ENCODE data around the gene ACOXL. TPM values are rescaled to one million over a fixed set of nuclear protein-coding genes. Genes with fewer than 3 reads are reported as not detected.

The ACOXL gene
- total and polyA plus RNA-seq, 9 of the 15 experiments (the other 6 are each of a cell fraction or from before 2014, with no cell fraction given): 0.31 to 0.56 TPM; not detected in 7

DNA sequence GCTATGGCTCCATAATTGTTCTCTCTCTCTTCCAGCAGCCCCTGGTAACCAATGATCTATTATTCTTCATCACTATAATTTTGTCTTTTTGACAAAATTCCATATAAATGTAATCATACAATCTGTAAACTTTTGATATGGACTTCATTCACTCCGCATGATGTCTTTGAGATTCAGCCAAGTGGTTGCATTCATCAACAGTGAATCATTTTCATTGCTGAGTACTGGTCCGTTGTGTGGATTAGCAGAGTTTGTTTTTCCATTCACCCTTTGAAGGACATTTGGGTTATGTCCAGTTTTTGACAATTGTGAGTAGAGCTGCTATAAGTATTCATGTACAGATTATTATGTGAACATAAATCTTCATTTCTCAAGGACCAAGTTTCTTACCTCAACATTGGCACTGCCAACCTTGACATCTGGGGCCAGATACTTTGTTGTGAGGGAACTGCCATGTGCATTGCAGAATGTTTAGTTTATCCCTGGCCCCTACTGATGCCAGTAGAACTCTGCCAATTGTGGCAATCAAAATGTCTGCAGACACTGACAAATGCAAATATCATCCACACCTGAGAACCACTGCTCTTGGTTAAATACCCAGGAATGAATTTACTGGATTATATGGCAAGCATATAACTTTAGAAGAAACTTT lies 340.0 kb downstream of the ACOXL start:
- Histone ChIP-seq H3K79me2 (ENCODE audit: control insufficient read depth, insufficient read depth, low read length) (no peaks in the 10 kb centered on the region), H3K27ac (ENCODE audit: extremely low read depth, low read depth, low read length) (no peak overlapping the region), H3K4me2 (ENCODE audit: insufficient read depth, low read length) (no peak overlapping the region), H3K4me3 (no peak overlapping the region), H3K9ac (ENCODE audit: insufficient read depth in 1 of 2, low read depth in 2 of 2, low read length in 2 of 2) (no peak overlapping the region), H4K20me1 (replicated peaks; ENCODE audit: control insufficient read depth, insufficient read depth, low read length) (no peaks in the 10 kb centered on the region), H3K36me3 (ENCODE audit: control insufficient read depth, insufficient read depth, low read length) (no peaks in the 10 kb centered on the region), H3K9me1 (ENCODE audit: control insufficient read depth, insufficient read depth, low read length) (no peaks in the 10 kb centered on the region), H3K27me3 (ENCODE audit: control insufficient read depth in 2 of 2, insufficient read depth in 2 of 2, low read length in 2 of 2) (peaks cover 4 to 5% of the 10 kb centered on the region in 2 experiments; a peak in 3 of 5 replicates), H3K9me3 (replicated peaks; ENCODE audit: control insufficient read depth, insufficient read depth, low read depth, low read length) (no peaks in the 10 kb centered on the region), H2AFZ (ENCODE audit: low read depth, low read length) (no peak overlapping the region), H3K4me1 (replicated peaks in 1 of 2; ENCODE audit: control insufficient read depth in 2 of 2, insufficient read depth in 2 of 2, low read length in 2 of 2) (no peaks in the 10 kb centered on the region)
- DNase-seq (ENCODE audit: extremely low read depth in 1 of 4, low spot score in 3 of 4) (no peak), ATAC-seq (no peak), FAIRE-seq (no peak)
- TF ChIP-seq RERE (CRISPR knock-in tag; IDR thresholded peaks at IDR 0.05; ENCODE audit: borderline replicate concordance): no peak
- no peak for TF ChIP-seq ZNF24 (IDR thresholded peaks at IDR 0.05)
- TF ChIP-seq POLR3G (IDR thresholded peaks at IDR 0.05; ENCODE audit: extremely low read depth, insufficient read length, insufficient replicate concordance): no peak
- no peak for TF ChIP-seq ZC3H11A (IDR thresholded peaks at IDR 0.05; ENCODE audit: low read depth, low read length)
- TF ChIP-seq TAF7 (tag; IDR thresholded peaks at IDR 0.05): no peak
- TF ChIP-seq HCFC1 (IDR thresholded peaks at IDR 0.05; ENCODE audit: low read depth, low read length): no peak
- TF ChIP-seq NCOR1 (IDR thresholded peaks at IDR 0.05): no peak
- no peak for TF ChIP-seq FIP1L1 (IDR thresholded peaks at IDR 0.05; ENCODE audit: low read depth, low read length, poor library complexity, severe bottlenecking)
- no peak for TF ChIP-seq SAFB (IDR thresholded peaks at IDR 0.05; ENCODE audit: borderline replicate concordance, low read depth, low read length)
- TF ChIP-seq NFIX (CRISPR knock-in tag; IDR thresholded peaks at IDR 0.05; ENCODE audit: low read depth): no peak
- TF ChIP-seq ZNF212 (CRISPR knock-in tag; IDR thresholded peaks at IDR 0.05): no peak
- TF ChIP-seq KLF16 (IDR thresholded peaks at IDR 0.05): no peak
- TF ChIP-seq RFX5 (IDR thresholded peaks at IDR 0.05; ENCODE audit: low read depth, low read length): no peak
- TF ChIP-seq DNMT1 (IDR thresholded peaks at IDR 0.05): no peak
- no peak for TF ChIP-seq NCOA2 (IDR thresholded peaks at IDR 0.05; ENCODE audit: partially characterized antibody in 2 of 2)
- ChIA-PET CTCF (ENCODE audit: low intra/inter-chr PET ratio) (no interaction called here), POLR2A (no interaction called here)
- BruUV-seq (replicated peaks): no TSS peak
- WGBS (ENCODE audit: insufficient coverage, low coverage, missing lambda C conversion rate): 2% methylated on average over 2 of the region's 2 CpGs
- in situ Hi-C loops (cut with MboI): no loop called here
- intact Hi-C loops (cut with micrococcal nuclease): no loop called here

Data from K562 (cell line).